MCF 10A (cell line): ENCODE results near the gene NDUFAF8. TPM values are rescaled to one million over a fixed set of nuclear protein-coding genes. Genes with fewer than 3 reads are reported as not detected.

ENCODE experiments used
- BruUV-seq: library from RNA; stranded (reverse); fragments of 400-500 nt; replicated peaks from 2 replicates; lab custom pipeline; 2021; lab: Mats Ljungman, UMichigan
- CTCF ChIA-PET: fragments of 300-600 bp; sonication (Branson Sonifier 250); formaldehyde crosslinking; extraction: SDS; loops from one replicate; lab custom pipeline; 2021; ENCODE audit warnings: antibody characterized with exemption, inconsistent platforms; lab: Yijun Ruan, JAX
- POLR2A ChIA-PET: fragments of 300-600, 350-650 bp; sonication (Branson Sonifier 250); formaldehyde crosslinking; extraction: SDS; loops from one replicate; lab custom pipeline; 2020; ENCODE audit warnings: antibody characterized with exemption, inconsistent platforms; lab: Yijun Ruan, JAX
- DNase-seq: peaks from one replicate; pipeline ENCODE4 v3.0.0-alpha.2; 2018; ENCODE audit not compliant: unreplicated experiment
- H3K27ac Mint-ChIP-seq: one replicate; pipeline ENCODE4 v1.8.0; 2022; ENCODE audit warnings: mild to moderate bottlenecking, low read depth, mixed read lengths; ENCODE audit not compliant: unreplicated experiment
- H3K27me3 Mint-ChIP-seq: one replicate; pipeline ENCODE4 v1.8.0; 2022; ENCODE audit warnings: mixed read lengths; ENCODE audit not compliant: insufficient read depth, unreplicated experiment
- H3K36me3 Mint-ChIP-seq: one replicate; pipeline ENCODE4 v1.8.0; 2022; ENCODE audit warnings: mild to moderate bottlenecking, moderate library complexity, mixed read lengths; ENCODE audit not compliant: insufficient read depth, unreplicated experiment
- H3K4me1 Mint-ChIP-seq: one replicate; pipeline ENCODE4 v1.8.0; 2022; ENCODE audit warnings: mixed read lengths; ENCODE audit not compliant: insufficient read depth, unreplicated experiment
- H3K4me3 Mint-ChIP-seq: one replicate; pipeline ENCODE4 v1.8.0; 2022; ENCODE audit warnings: mild to moderate bottlenecking, moderate library complexity, mixed read lengths; ENCODE audit not compliant: unreplicated experiment
- H3K9me3 Mint-ChIP-seq: one replicate; pipeline ENCODE4 v1.8.0; 2022; ENCODE audit warnings: mixed read lengths; ENCODE audit not compliant: unreplicated experiment
- intact Hi-C: fragments of 100-400 bp; cut with micrococcal nuclease; formaldehyde crosslinking; loops from 2 replicates; pipeline ENCODE4 v1.14.1; 2022
- total RNA-seq: library from RNA; stranded (reverse); gene quantifications from 2 replicates; pipeline ENCODE4 v1.2.3, GENCODE V29; 2022
- TF ChIP-seq, protein P1 (sequence below): fragments of 200-600 bp; IDR thresholded peaks from one replicate; pipeline ENCODE4 v1.8.0; 2022; ENCODE audit warnings: antibody characterized with exemption, mild to moderate bottlenecking; ENCODE audit not compliant: unreplicated experiment

Gene NDUFAF8
- total RNA-seq, 1 experiment from 2014 or later: 95.0 TPM

DNA sequence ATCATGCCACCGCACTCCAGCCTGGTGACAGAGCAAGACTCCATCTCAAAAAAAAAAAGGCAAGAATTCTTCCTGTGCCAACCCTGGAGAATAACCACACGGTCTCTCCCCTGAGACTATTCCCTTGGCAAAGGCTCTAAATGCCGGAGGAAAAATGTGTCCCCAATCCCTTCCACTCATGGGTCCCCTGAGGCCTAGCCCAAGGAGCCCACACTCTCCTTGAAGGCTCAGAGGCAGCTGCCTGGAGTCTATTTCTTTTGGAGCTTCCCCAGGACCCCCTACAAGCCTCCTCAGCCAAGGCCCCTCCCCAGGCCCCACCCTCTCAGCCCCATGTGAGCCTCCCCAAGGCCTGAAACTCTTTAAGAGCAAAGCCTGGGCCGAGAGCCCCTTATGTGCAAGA, 33.0 kb upstream of the NDUFAF8 start:
- no TSS peak for BruUV-seq
- Mint-ChIP-seq H3K4me1 (no peaks in the 10 kb centered on the region), H3K27ac (no peak overlapping the region), H3K9me3 (no peaks in the 10 kb centered on the region), H3K27me3 (no peaks in the 10 kb centered on the region), H3K4me3 (no peak overlapping the region), H3K36me3 (peaks cover 12% of the 10 kb centered on the region)
- DNase-seq: no peak
- ChIA-PET POLR2A (interaction anchor here (0.7 kb wide), 1 partner anchor 159 kb away, joined by 3 read pairs; no protein-coding TSS in a partner anchor), CTCF (no interaction called here)
- TF ChIP-seq, protein P1, sequence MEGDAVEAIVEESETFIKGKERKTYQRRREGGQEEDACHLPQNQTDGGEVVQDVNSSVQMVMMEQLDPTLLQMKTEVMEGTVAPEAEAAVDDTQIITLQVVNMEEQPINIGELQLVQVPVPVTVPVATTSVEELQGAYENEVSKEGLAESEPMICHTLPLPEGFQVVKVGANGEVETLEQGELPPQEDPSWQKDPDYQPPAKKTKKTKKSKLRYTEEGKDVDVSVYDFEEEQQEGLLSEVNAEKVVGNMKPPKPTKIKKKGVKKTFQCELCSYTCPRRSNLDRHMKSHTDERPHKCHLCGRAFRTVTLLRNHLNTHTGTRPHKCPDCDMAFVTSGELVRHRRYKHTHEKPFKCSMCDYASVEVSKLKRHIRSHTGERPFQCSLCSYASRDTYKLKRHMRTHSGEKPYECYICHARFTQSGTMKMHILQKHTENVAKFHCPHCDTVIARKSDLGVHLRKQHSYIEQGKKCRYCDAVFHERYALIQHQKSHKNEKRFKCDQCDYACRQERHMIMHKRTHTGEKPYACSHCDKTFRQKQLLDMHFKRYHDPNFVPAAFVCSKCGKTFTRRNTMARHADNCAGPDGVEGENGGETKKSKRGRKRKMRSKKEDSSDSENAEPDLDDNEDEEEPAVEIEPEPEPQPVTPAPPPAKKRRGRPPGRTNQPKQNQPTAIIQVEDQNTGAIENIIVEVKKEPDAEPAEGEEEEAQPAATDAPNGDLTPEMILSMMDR: no peak
- intact Hi-C loops: no loop called here

- TF ChIP-seq, protein P1: no peak
- Mint-ChIP-seq H3K27ac (no peak overlapping the region), H3K4me1 (no peaks in the 10 kb centered on the region), H3K4me3 (no peak overlapping the region), H3K36me3 (peaks cover 12% of the 10 kb centered on the region), H3K9me3 (no peaks in the 10 kb centered on the region), H3K27me3 (no peaks in the 10 kb centered on the region)
- CTCF ChIA-PET: no interaction called here
- no peak for DNase-seq
- no TSS peak for BruUV-seq
- intact Hi-C loops: no loop called here
- POLR2A ChIA-PET: no interaction called here
Observed at GRCh38 chr17:81206657-81207056, 32.5 kb upstream of the NDUFAF8 start.

- BruUV-seq: no TSS peak
- intact Hi-C loops: no loop called here
- Mint-ChIP-seq H3K36me3 (peaks cover 12% of the 10 kb centered on the region), H3K9me3 (no peaks in the 10 kb centered on the region), H3K4me3 (no peak overlapping the region), H3K27ac (no peak overlapping the region), H3K27me3 (no peaks in the 10 kb centered on the region), H3K4me1 (no peaks in the 10 kb centered on the region)
- POLR2A ChIA-PET: no interaction called here
- TF ChIP-seq, protein P1: no peak
- no peak for DNase-seq
- CTCF ChIA-PET: interaction anchor here (0.7 to 1.5 kb wide), 2 partner anchors 65 to 277 kb away, joined by 3 read pairs; no protein-coding TSS in a partner anchor
Observed at GRCh38 chr17:81207610-81208581, 31.2 kb upstream of the NDUFAF8 start.

DNA sequence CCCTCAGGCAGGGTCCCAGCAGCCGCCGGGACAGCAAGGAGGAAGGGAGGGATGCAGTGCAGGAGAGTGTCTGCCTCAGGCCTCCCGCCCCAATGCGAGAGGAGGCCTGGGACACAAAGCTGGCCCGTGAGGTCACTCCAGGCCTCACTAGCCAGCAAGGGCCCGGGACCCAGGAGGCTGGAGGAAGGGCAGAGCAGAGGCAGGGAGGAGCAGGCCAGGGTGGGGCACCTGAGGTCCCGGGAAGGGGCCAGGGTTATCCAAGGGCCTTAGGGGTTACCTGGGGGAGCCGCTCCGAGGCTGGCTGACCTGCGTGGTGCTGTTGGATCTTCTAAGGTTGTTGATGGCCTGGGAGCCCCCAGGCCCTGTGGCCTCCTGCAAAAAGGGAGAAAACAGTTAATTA, 30.5 kb upstream of the NDUFAF8 start:
- Mint-ChIP-seq H3K9me3 (no peaks in the 10 kb centered on the region), H3K27ac (no peak overlapping the region), H3K36me3 (peaks cover 9% of the 10 kb centered on the region), H3K4me3 (no peak overlapping the region), H3K27me3 (no peaks in the 10 kb centered on the region), H3K4me1 (no peaks in the 10 kb centered on the region)
- TF ChIP-seq, protein P1: no peak
- ChIA-PET CTCF (interaction anchor here (1.5 kb wide), 1 partner anchor 66 kb away, joined by 3 read pairs; no protein-coding TSS in a partner anchor), POLR2A (no interaction called here)
- intact Hi-C loops: no loop called here
- DNase-seq: no peak
- no TSS peak for BruUV-seq
